Keratinocyte (primary cell): Measurements from ENCODE around the gene SPRTN. TPM values are rescaled to one million over a fixed set of nuclear protein-coding genes. Genes with fewer than 3 reads are reported as not detected.

Experiments
- DNase-seq: peaks from one replicate; pipeline ENCODE4 v3.0.0-alpha.2; 2011; ENCODE audit warnings: low read depth, missing footprints, low spot score
- FAIRE-seq: peaks from 2 replicates; lab custom pipeline; 2011; peaks lifted over from hg19 to GRCh38; lab: Jason Lieb, UNC
- H2AFZ ChIP-seq: 2 replicates; pipeline ENCODE4 v1.6.0; 2012; ENCODE audit warnings: low read length, control low read depth, inconsistent platforms; ENCODE audit not compliant: control insufficient read depth
- H3K27ac ChIP-seq: 2 replicates; pipeline ENCODE4 v1.5.1; 2011; ENCODE audit warnings: low read length; ENCODE audit not compliant: control insufficient read depth, insufficient read depth
- H3K27me3 ChIP-seq: 3 replicates; pipeline ENCODE4 v1.6.0; 2011; ENCODE audit warnings: low read length; ENCODE audit not compliant: control insufficient read depth, insufficient read depth; ENCODE audit errors: extremely low read depth
- H3K36me3 ChIP-seq, 2 experiments: 2 replicates in 1 of 2; 3 replicates in 1 of 2; pipeline ENCODE4 v1.5.1; 2011; ENCODE audit warnings: low read length in 2 of 2, mild to moderate bottlenecking in 1 of 2; ENCODE audit not compliant: control insufficient read depth in 2 of 2, insufficient read depth in 2 of 2; ENCODE audit errors: extremely low read depth in 1 of 2
- H3K4me1 ChIP-seq: 3 replicates; pipeline ENCODE4 v1.5.1; 2011; ENCODE audit warnings: low read length; ENCODE audit not compliant: control insufficient read depth, insufficient read depth; ENCODE audit errors: extremely low read depth
- H3K4me2 ChIP-seq: 3 replicates; pipeline ENCODE4 v1.6.0; 2011; ENCODE audit warnings: low read depth, low read length; ENCODE audit not compliant: control insufficient read depth, insufficient read depth; ENCODE audit errors: extremely low read depth
- H3K4me3 ChIP-seq, 3 experiments: fragments of 200-600 bp in 1 of 3; sonication (generic) in 1 of 3; 2 replicates in 2 of 3; 3 replicates in 1 of 3; pipeline ENCODE4 v1.5.1; 2011 to 2016; ENCODE audit warnings: low read length in 3 of 3, mild to moderate bottlenecking in 3 of 3, control low read depth in 2 of 3, inconsistent platforms in 1 of 3, low read depth in 1 of 3, mixed read lengths in 1 of 3, mixed run types in 1 of 3, moderate library complexity in 1 of 3; ENCODE audit not compliant: control insufficient read depth in 2 of 3, insufficient read depth in 2 of 3; ENCODE audit errors: extremely low read depth in 1 of 3
- H3K79me2 ChIP-seq: 2 replicates; pipeline ENCODE4 v1.6.0; 2012; ENCODE audit warnings: low read length; ENCODE audit not compliant: control insufficient read depth, insufficient read depth
- H3K9ac ChIP-seq: 3 replicates; pipeline ENCODE4 v1.6.0; 2011; ENCODE audit warnings: low read length; ENCODE audit not compliant: control insufficient read depth, insufficient read depth; ENCODE audit errors: extremely low read depth
- H3K9me1 ChIP-seq: 3 replicates; pipeline ENCODE4 v1.6.0; 2011; ENCODE audit warnings: low read length; ENCODE audit not compliant: control insufficient read depth, insufficient read depth; ENCODE audit errors: extremely low read depth
- H3K9me3 ChIP-seq: 2 replicates; pipeline ENCODE4 v1.5.1; 2012; ENCODE audit warnings: low read depth, low read length; ENCODE audit not compliant: control insufficient read depth
- H4K20me1 ChIP-seq: 3 replicates; pipeline ENCODE4 v1.6.0; 2011; ENCODE audit warnings: low read length; ENCODE audit not compliant: control insufficient read depth, insufficient read depth; ENCODE audit errors: extremely low read depth
- CTCF ChIP-seq, 3 experiments: IDR thresholded peaks in 1 of 3; conservative IDR thresholded peaks in 1 of 3; optimal IDR thresholded peaks in 1 of 3; 2 replicates in 2 of 3; 3 replicates in 1 of 3; pipeline versions ENCODE3 to v1.5.1; 2011; ENCODE audit warnings: low read length in 3 of 3, mild to moderate bottlenecking in 3 of 3, moderate library complexity in 2 of 3, control low read depth in 1 of 3, inconsistent platforms in 1 of 3; ENCODE audit not compliant: insufficient read depth in 2 of 3; ENCODE audit errors: extremely low read depth in 1 of 3
- EZH2 ChIP-seq: IDR thresholded peaks from one replicate; pipeline ENCODE4 v1.6.1; 2012; ENCODE audit warnings: inconsistent platforms, mild to moderate bottlenecking, low read length, moderate library complexity
- dilution Hi-C: fragments of 300-500 bp; cut with MboI; formaldehyde crosslinking; loops from one replicate; pipeline ENCODE4 v1.7.0; 2020; ENCODE audit warnings: low sequenced_read_pairs; ENCODE audit not compliant: extremely low pct_ligation_motif_present
- polyA plus RNA-seq, 5 experiments: library from polyadenylated mRNA; depleted of rRNA in 3 of 5; stranded (reverse) in 3 of 5; stranded (forward) in 1 of 5; unstranded in 1 of 5; fragments of >200 nt; gene quantifications; 1 replicate in 1 of 5; 2 replicates in 3 of 5; 3 replicates in 1 of 5; pipeline versions ENCODE4 v1.2.1 to v1.2.3, GENCODE V29; 2011 to 2012; ENCODE audit warnings: missing spikeins in 2 of 5, low read depth in 1 of 5, low replicate concordance in 1 of 5

The SPRTN gene
- polyA plus RNA-seq, 1 donor (not counting 4 experiments of a cell fraction or from before 2014, with no cell fraction given) = 17.4 TPM

GRCh38 chr1:231363624-231364023, 25.5 kb downstream of the SPRTN start:
- FAIRE-seq (no peak), DNase-seq (no peak)
- Histone ChIP-seq H4K20me1 (no peaks in the 10 kb centered on the region), H3K27ac (no peak overlapping the region), H3K4me2 (no peak overlapping the region), H2AFZ (no peak overlapping the region), H3K4me3 (no peak overlapping the region), H3K27me3 (no peaks in the 10 kb centered on the region), H3K9me1 (no peaks in the 10 kb centered on the region), H3K4me1 (no peaks in the 10 kb centered on the region), H3K79me2 (no peaks in the 10 kb centered on the region), H3K9ac (no peak overlapping the region), H3K9me3 (no peaks in the 10 kb centered on the region), H3K36me3 (peaks cover 3 to 12% of the 10 kb centered on the region in 2 experiments)
- TF ChIP-seq CTCF (optimal IDR thresholded peaks at IDR 0.05 in 1 of 3, IDR thresholded peaks at IDR 0.05 in 1 of 3, conservative IDR thresholded peaks at IDR 0.05 in 1 of 3; ENCODE audit: extremely low read depth in 1 of 3, insufficient read depth in 2 of 3, low read length in 3 of 3) (no peak), EZH2 (no peak)
- dilution Hi-C loops = no loop called here

GRCh38 chr1:231364192-231364591, 26.1 kb downstream of the SPRTN start:
- Histone ChIP-seq H2AFZ (no peak overlapping the region), H3K36me3 (peaks cover 3 to 12% of the 10 kb centered on the region in 2 experiments), H3K4me3 (no peak overlapping the region), H4K20me1 (no peaks in the 10 kb centered on the region), H3K9me3 (no peaks in the 10 kb centered on the region), H3K27ac (no peak overlapping the region), H3K9me1 (no peaks in the 10 kb centered on the region), H3K4me2 (no peak overlapping the region), H3K27me3 (no peaks in the 10 kb centered on the region), H3K4me1 (no peaks in the 10 kb centered on the region), H3K9ac (no peak overlapping the region), H3K79me2 (no peaks in the 10 kb centered on the region)
- no peak for DNase-seq
- dilution Hi-C loops = no loop called here
- FAIRE-seq = no peak
- no peak for TF ChIP-seq CTCF (optimal IDR thresholded peaks at IDR 0.05 in 1 of 3, IDR thresholded peaks at IDR 0.05 in 1 of 3, conservative IDR thresholded peaks at IDR 0.05 in 1 of 3; ENCODE audit: extremely low read depth in 1 of 3, insufficient read depth in 2 of 3, low read length in 3 of 3)
- TF ChIP-seq EZH2 = no peak
